K562 (cell line): Measurements from ENCODE around the gene NAA15. TPM values are rescaled to one million over a fixed set of nuclear protein-coding genes. Genes with fewer than 3 reads are reported as not detected.

Experiments used
- ARID2 ChIP-seq: fragments of 450-650 bp; IDR thresholded peaks from 2 replicates; pipeline ENCODE4 v1.6.1; 2017; ENCODE audit warnings: antibody characterized with exemption, mild to moderate bottlenecking
- BHLHE40 ChIP-seq: IDR thresholded peaks from 2 replicates; pipeline ENCODE4 v1.6.1; 2011; ENCODE audit warnings: low read length, improper control_type of control experiment
- CBFA2T3 ChIP-seq: fragments of 450-650 bp; IDR thresholded peaks from 2 replicates; pipeline ENCODE4 v1.6.1; 2017
- CCAR2 ChIP-seq: fragments of 200-400 bp; formaldehyde crosslinking; IDR thresholded peaks from 2 replicates; pipeline ENCODE4 v1.6.1; 2017; ENCODE audit warnings: mild to moderate bottlenecking, low read depth, low read length
- CREM ChIP-seq: IDR thresholded peaks from 2 replicates; pipeline ENCODE4 v1.6.1; 2014; ENCODE audit warnings: antibody characterized with exemption, low read depth
- CXXC5 ChIP-seq: fragments of 250-450 bp; sonication (Bioruptor Pico); IDR thresholded peaks from 2 replicates; pipeline ENCODE4 v1.8.0; 2022; ENCODE audit warnings: inconsistent platforms, mild to moderate bottlenecking, moderate library complexity
- ERF ChIP-seq: fragments of 450-650 bp; formaldehyde crosslinking; IDR thresholded peaks from 2 replicates; pipeline ENCODE4 v1.4.0; 2020; ENCODE audit warnings: mild to moderate bottlenecking, mixed read lengths
- GABPB1 ChIP-seq: sonication (generic); formaldehyde crosslinking; IDR thresholded peaks from 2 replicates; pipeline ENCODE4 v1.8.0; 2022; ENCODE audit warnings: mild to moderate bottlenecking, missing genetic modification reagents
- HDAC8 ChIP-seq: fragments of 450-650 bp; IDR thresholded peaks from 2 replicates; pipeline ENCODE4 v1.6.1; 2016; ENCODE audit warnings: mild to moderate bottlenecking, missing genetic modification characterization, moderate library complexity, missing compliant biosample characterization
- HNRNPK ChIP-seq: fragments of 200-400 bp; formaldehyde crosslinking; IDR thresholded peaks from one replicate; pipeline ENCODE4 v1.6.1; 2018; ENCODE audit warnings: mild to moderate bottlenecking, low read depth, low read length; ENCODE audit not compliant: poor library complexity, severe bottlenecking
- ILK ChIP-seq: fragments of 450-650 bp; IDR thresholded peaks from 2 replicates; pipeline ENCODE4 v1.6.1; 2016; ENCODE audit warnings: missing genetic modification characterization, low read depth, mild to moderate bottlenecking, missing compliant biosample characterization, moderate library complexity, borderline replicate concordance
- IRF2 ChIP-seq: sonication (generic); formaldehyde crosslinking; IDR thresholded peaks from 2 replicates; pipeline ENCODE4 v1.8.1; 2022; ENCODE audit warnings: mild to moderate bottlenecking, missing genetic modification reagents
- MBD2 ChIP-seq: sonication (generic); IDR thresholded peaks from 2 replicates; pipeline ENCODE4 v1.6.1; 2016; ENCODE audit warnings: low read depth, borderline replicate concordance
- MXI1 ChIP-seq: IDR thresholded peaks from 2 replicates; pipeline ENCODE4 v1.6.1; 2011; ENCODE audit warnings: low read depth, mild to moderate bottlenecking, improper control_type of control experiment, low read length
- NELFE ChIP-seq: IDR thresholded peaks from 2 replicates; pipeline ENCODE4 v1.6.1; 2011; ENCODE audit warnings: mild to moderate bottlenecking; ENCODE audit not compliant: insufficient read depth, insufficient read length
- PHB2 ChIP-seq: fragments of 450-650 bp; IDR thresholded peaks from 2 replicates; pipeline ENCODE4 v1.6.1; 2017; ENCODE audit warnings: low read depth
- POLR2A ChIP-seq: fragments of 450-650 bp; conservative IDR thresholded peaks from 2 replicates; pipeline ENCODE4 v1.6.1; 2016
- POLR2B ChIP-seq: fragments of 450-650 bp; IDR thresholded peaks from 2 replicates; pipeline ENCODE4 v1.6.1; 2018; ENCODE audit warnings: low read depth; ENCODE audit not compliant: partially characterized antibody
- SRF ChIP-seq, 2 experiments: fragments of 250-450, 450-650 bp in 1 of 2; sonication (Bioruptor Pico) in 1 of 2; sonication (generic) in 1 of 2; formaldehyde crosslinking; IDR thresholded peaks; 2 replicates each; pipeline versions ENCODE4 v1.5.0 to v1.5.1; 2020 to 2022; ENCODE audit warnings: mild to moderate bottlenecking in 1 of 2, missing genetic modification reagents in 1 of 2
- SUPT5H ChIP-seq: fragments of 450-650 bp; IDR thresholded peaks from 2 replicates; pipeline ENCODE4 v1.6.1; 2016
- THRAP3 ChIP-seq: fragments of 450-650 bp; IDR thresholded peaks from 2 replicates; pipeline ENCODE4 v1.6.1; 2016; ENCODE audit warnings: mild to moderate bottlenecking, inconsistent platforms, borderline replicate concordance
- XRCC3 ChIP-seq: fragments of 450-650 bp; IDR thresholded peaks from 2 replicates; pipeline ENCODE4 v1.6.1; 2017; ENCODE audit warnings: mild to moderate bottlenecking, moderate library complexity
- ZFP36 ChIP-seq: fragments of 150-350 bp; IDR thresholded peaks from 2 replicates; pipeline ENCODE4 v1.6.1; 2018; ENCODE audit warnings: low read length, low read depth; ENCODE audit not compliant: partially characterized antibody
- ZNF121 ChIP-seq: sonication (generic); formaldehyde crosslinking; conservative IDR thresholded peaks from 2 replicates; pipeline ENCODE4 v1.8.0; 2022; ENCODE audit warnings: missing genetic modification reagents
- ZNF184 ChIP-seq: sonication (generic); formaldehyde crosslinking; IDR thresholded peaks from 2 replicates; pipeline ENCODE4 v1.5.0; 2020; ENCODE audit warnings: missing genetic modification reagents
- ZNF24 ChIP-seq: fragments of 450-650 bp; IDR thresholded peaks from 2 replicates; pipeline ENCODE4 v1.6.1; 2016
- ZNF41 ChIP-seq: fragments of 250-450 bp; sonication (Bioruptor Pico); conservative IDR thresholded peaks from 2 replicates; pipeline ENCODE4 v1.4.0; 2020; ENCODE audit warnings: mild to moderate bottlenecking
- polyA plus RNA-seq, 8 experiments: library from polyadenylated mRNA; depleted of rRNA in 4 of 8; stranded (reverse) in 5 of 8; unstranded in 3 of 8; fragments of >200 nt; fragmentation: Nextera tagmentation in 2 of 8; fragmentation: Illumina TruSeq in 1 of 8; extraction: Ambion mirVana in 2 of 8; extraction: Trizol in 1 of 8; gene quantifications; 2 replicates each; pipeline versions ENCODE4 v1.2.1 to v1.2.3, GENCODE V29; 2011 to 2014; ENCODE audit warnings: inconsistent platforms in 1 of 8, missing spikeins in 1 of 8
- total RNA-seq, 7 experiments: library from RNA; depleted of rRNA in 6 of 7; stranded (reverse); fragments of >200 nt in 6 of 7; fragmentation: Illumina TruSeq in 2 of 7; extraction: Trizol in 2 of 7; gene quantifications; 2 replicates each; pipeline versions ENCODE4 v1.2.1 to v1.2.3, GENCODE V29; 2011 to 2021; ENCODE audit warnings: low replicate concordance in 1 of 7
- TF ChIP-seq, protein P1 (sequence below), 2 experiments: IDR thresholded peaks; 2 replicates each; pipeline ENCODE4 v1.6.1; 2012; ENCODE audit warnings: improper control_type of control experiment in 2 of 2, low read depth in 2 of 2, low read length in 2 of 2, borderline replicate concordance in 1 of 2
- TF ChIP-seq, protein P2 (sequence below): fragments of 250-450 bp; sonication (Bioruptor Pico); IDR thresholded peaks from 2 replicates; pipeline ENCODE4 v1.5.0; 2021
- TF ChIP-seq, protein P3 (sequence below): fragments of 200-800 bp; sonication (Bioruptor generic); IDR thresholded peaks from 2 replicates; pipeline ENCODE4 v1.6.1; 2017; ENCODE audit warnings: missing genetic modification characterization, missing compliant biosample characterization

Gene NAA15
- total and polyA plus RNA-seq, 9 of the 15 experiments (the other 6 are each of a cell fraction or from before 2014, with no cell fraction given) = 37.8 to 117 (median 63.2) TPM

DNA sequence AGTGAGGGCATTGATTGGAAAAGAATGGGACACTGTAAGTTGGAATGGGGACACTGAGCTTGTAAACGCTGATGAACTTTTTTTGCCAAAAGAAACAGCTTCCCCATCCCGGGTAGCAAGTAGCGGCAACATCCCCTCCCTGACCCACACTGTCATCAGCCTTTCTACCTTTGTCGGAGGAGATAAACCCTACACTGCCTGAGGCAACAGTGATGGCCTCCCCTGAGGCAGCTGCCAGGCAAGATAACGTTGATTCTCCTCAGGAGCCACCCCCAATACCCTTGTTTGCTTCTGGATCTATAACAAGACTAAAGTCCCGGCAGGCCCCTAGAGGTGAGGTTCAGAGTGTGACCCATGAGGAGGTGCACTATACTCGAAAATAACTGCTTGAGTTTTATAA lies 142.4 kb downstream of the NAA15 start (continued):
- TF ChIP-seq, protein P1, sequence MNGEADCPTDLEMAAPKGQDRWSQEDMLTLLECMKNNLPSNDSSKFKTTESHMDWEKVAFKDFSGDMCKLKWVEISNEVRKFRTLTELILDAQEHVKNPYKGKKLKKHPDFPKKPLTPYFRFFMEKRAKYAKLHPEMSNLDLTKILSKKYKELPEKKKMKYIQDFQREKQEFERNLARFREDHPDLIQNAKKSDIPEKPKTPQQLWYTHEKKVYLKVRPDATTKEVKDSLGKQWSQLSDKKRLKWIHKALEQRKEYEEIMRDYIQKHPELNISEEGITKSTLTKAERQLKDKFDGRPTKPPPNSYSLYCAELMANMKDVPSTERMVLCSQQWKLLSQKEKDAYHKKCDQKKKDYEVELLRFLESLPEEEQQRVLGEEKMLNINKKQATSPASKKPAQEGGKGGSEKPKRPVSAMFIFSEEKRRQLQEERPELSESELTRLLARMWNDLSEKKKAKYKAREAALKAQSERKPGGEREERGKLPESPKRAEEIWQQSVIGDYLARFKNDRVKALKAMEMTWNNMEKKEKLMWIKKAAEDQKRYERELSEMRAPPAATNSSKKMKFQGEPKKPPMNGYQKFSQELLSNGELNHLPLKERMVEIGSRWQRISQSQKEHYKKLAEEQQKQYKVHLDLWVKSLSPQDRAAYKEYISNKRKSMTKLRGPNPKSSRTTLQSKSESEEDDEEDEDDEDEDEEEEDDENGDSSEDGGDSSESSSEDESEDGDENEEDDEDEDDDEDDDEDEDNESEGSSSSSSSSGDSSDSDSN (IDR thresholded peaks at IDR 0.05; ENCODE audit: borderline replicate concordance in 1 of 2, low read depth in 2 of 2, low read length in 2 of 2) = no peak
- TF ChIP-seq XRCC3 (no peak), MBD2 (no peak), ZNF121 (CRISPR knock-in tag) (no peak), ERF (CRISPR knock-in tag) (no peak), ZNF184 (CRISPR knock-in tag) (no peak), SRF (CRISPR knock-in tag; IDR thresholded peaks at IDR 0.05) (no peak), CBFA2T3 (peak; percentile 97), CXXC5 (peak; percentile 55), ILK (tag) (no peak), SUPT5H (no peak), ZNF24 (peak; percentile 84; the same call in 1 of the 2 replicates), IRF2 (CRISPR knock-in tag) (no peak), HNRNPK (no peak), POLR2B (no peak), HDAC8 (tag) (no peak), THRAP3 (no peak), ZNF41 (CRISPR knock-in tag) (no peak), CCAR2 (no peak), PHB2 (peak; percentile 77; the same call in 1 of the 2 replicates), CREM (peak; percentile 59), BHLHE40 (no peak), NELFE (no peak), ARID2 (no peak), ZFP36 (peak; percentile 40), MXI1 (0 out of 2 replicates have a peak, but pooled peaks have one; percentile 26), POLR2A (no peak), GABPB1 (CRISPR knock-in tag) (no peak)
- TF ChIP-seq, protein P2, sequence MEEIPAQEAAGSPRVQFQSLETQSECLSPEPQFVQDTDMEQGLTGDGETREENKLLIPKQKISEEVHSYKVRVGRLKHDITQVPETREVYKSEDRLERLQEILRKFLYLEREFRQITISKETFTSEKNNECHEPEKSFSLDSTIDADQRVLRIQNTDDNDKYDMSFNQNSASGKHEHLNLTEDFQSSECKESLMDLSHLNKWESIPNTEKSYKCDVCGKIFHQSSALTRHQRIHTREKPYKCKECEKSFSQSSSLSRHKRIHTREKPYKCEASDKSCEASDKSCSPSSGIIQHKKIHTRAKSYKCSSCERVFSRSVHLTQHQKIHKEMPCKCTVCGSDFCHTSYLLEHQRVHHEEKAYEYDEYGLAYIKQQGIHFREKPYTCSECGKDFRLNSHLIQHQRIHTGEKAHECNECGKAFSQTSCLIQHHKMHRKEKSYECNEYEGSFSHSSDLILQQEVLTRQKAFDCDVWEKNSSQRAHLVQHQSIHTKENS (CRISPR knock-in tag) = no peak
- TF ChIP-seq, protein P3, sequence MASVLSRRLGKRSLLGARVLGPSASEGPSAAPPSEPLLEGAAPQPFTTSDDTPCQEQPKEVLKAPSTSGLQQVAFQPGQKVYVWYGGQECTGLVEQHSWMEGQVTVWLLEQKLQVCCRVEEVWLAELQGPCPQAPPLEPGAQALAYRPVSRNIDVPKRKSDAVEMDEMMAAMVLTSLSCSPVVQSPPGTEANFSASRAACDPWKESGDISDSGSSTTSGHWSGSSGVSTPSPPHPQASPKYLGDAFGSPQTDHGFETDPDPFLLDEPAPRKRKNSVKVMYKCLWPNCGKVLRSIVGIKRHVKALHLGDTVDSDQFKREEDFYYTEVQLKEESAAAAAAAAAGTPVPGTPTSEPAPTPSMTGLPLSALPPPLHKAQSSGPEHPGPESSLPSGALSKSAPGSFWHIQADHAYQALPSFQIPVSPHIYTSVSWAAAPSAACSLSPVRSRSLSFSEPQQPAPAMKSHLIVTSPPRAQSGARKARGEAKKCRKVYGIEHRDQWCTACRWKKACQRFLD (CRISPR knock-in tag) = no peak
